Measurements from ENCODE around the gene THRB.
"Not testable (repeated sequence)": the region's sequence is repeated elsewhere in the genome, so short reads cannot be mapped to it uniquely, and the experiment has no call there.

THRB gene

DNA sequence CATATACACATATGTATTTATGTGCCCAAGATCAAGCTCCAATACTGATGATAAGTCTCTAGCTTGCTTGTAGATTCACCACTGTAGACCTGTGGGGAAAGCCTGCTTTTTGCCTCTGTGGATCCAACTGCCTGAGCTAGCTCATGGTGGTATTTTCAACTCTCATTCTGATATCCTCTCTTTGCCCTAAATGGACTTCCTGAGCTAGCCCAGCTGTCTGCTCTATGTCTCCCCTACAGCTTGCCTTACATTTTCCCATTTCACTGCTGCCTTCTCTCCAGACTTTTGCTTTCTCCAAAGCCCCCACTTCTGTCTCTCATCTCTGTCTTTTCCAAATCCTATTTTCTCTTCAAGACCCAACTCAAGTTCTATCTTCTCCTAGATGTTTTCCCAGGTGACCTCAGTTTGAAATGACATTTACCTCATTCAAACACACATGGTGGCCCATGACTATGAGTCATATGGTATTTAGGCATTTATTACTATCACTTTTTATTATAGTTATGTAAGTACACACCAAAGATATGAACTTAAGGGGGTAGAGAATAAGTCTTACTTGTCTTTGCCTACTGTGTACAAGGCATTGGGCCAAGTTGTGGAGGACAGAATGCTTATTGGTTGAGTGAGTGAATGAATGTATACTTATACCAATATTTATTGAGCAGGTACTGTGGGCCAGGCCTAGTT is 357.9 kb downstream of the THRB start:
- DNase-seq: no peak

DNA sequence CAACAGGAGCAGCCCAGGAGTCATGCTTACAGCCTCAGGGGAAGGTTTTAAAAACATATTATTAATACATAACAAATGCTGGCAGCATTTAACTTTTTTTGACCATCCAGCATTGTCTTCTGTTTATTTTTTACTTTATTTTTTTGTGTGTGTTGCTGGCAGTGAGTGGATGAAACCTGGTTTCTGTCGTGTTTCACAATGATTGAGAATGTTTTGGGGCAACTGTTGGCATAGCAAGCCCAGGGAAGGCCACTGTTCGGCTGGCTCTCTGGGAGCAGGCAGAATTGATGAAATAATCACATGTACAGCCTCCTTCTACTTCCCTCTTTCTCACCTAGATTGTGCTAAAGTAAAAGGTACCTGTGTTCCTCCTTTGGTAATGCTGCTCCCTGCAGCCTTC is 359.4 kb downstream of the THRB start:
- no peak for DNase-seq

DNA sequence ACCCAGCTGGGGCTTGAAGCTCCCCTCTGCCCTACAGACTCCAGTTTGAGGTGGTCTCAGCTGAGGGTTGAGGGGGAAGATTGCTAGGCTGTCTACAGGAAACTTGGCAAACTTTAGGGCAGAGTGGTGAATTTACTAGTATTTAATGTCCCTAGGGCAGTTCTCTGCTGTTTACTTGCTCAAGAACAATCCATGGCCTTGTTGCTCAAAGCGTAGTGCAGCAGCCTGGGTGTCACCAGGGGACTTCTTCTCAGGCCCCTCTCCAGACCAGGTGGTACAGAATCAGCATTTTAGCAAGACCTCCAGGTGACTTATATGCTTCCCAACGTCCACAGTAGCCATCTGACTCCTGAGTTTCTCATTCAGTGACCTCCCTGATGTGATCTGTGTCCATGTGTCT is 360.7 kb downstream of the THRB start:
- DNase-seq: no peak

- DNase-seq: no peak
Measured at GRCh38 chr3:24133436-24133835, 361.2 kb downstream of the THRB start.

- DNase-seq: no peak
Measured at GRCh38 chr3:24129549-24129948, 365.1 kb downstream of the THRB start.

- DNase-seq: no peak
Measured at GRCh38 chr3:24128199-24129005, 366.2 kb downstream of the THRB start.

DNA sequence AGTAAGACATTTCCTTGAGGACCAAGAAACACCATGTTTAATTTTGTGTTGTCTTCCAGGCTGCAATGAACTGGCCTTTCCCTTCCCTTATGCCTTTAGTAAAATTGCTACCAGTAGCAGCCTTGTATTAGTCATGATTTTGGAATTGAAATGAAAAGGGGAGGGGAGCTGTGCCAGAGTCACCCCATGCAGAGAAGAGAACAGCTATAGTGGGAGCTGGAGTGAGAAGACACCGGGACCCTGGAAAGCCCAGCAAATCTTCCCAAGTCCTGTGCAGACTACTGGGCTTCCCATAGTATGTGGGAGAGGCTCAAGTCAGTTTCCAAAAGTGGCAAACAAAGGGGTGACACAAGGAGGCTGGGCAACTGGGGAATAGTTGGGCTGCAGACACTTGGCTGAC is 371.1 kb downstream of the THRB start:
- no peak for DNase-seq

- DNase-seq: no peak
Measured at GRCh38 chr3:24120434-24120833, 374.2 kb downstream of the THRB start.

- no peak for DNase-seq
Measured at GRCh38 chr3:24119321-24119751, 375.3 kb downstream of the THRB start.

GRCh38 chr3:24117508-24117907 is 377.1 kb downstream of the THRB start:
- DNase-seq: no peak

DNA sequence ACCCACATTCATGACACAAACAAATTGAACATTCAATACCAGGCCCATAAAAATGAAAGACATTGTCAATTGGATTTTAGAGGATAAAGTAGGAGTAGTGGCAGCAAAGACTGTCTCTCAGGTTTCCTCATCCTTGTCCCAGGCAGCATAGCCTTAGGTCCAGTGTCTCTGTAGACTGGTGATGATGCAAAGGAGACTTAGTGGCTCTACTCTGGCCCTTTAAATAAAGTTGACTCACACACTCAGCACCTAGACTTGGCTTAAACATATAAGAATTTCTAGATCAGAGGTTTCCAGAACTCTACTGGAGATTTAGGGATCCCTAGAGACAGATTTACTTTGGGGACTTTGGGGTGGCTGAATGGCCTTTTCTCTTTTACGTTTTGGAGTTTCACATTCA is 382.9 kb downstream of the THRB start:
- DNase-seq: no peak

DNA sequence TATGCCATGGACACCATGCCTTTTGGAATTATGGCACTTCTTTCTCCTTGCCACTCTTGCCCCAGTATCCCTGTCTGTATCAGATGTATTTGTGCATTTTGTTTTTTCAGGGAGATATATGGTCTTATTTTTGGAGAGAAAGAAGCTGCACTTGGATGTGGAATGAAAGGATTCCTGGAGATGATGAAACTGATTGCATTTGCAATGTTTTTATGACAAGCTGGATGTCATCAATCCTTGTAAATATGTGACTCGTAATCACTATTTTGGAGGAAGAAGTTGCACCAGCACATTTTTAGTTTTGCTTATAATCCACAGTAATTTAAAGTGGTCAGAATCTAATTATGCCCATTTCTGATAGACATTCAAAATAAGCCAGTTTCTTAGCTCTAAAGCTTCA is 384.6 kb downstream of the THRB start:
- no peak for DNase-seq

DNA sequence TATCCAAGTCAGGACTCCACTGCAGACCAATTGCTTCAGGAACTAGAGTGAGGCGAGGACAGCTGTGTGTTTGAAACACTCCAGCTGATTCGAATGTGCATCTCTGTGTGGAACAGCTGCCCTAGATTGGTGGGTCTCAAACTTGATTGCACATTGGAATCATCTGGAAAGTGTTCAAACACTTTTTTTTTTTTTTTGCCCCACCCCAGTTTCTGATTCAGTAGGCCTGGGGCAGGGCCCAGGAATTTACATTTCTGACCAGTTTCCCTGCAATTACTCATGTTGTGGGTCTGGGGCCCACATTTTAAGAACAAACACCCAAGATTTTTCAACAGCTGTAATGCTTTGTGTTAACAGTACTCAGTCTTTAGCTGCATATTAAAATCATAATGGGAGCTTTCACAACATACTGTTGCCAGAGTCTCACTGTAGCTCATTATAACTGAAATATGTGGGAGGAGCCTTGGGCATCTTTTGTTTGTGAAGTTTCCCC is 392.9 kb downstream of the THRB start:
- no peak for DNase-seq

GRCh38 chr3:24100696-24101402 is 393.8 kb downstream of the THRB start:
- DNase-seq: no peak

GRCh38 chr3:24096695-24097290 is 397.9 kb downstream of the THRB start:
- no peak for DNase-seq

DNA sequence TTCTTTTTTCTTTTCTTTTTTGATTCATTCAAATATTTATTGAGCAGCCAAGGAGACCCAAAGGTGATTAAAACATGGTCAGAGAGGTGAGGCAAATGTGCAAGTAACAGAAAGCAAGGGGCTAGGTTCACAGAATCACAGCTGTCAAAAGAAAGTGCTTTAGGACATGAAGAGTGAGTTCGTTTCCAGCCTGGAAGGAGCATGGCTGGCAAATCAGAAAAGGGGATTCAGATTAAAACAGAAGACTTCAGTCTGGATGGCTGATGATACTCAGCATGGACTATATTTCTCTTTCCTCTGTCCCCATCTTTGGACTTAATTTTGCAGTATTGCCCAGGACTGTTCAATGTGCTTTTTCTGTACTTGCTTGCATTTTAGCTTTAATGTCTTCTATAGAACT is 398.4 kb downstream of the THRB start:
- no peak for DNase-seq

DNA sequence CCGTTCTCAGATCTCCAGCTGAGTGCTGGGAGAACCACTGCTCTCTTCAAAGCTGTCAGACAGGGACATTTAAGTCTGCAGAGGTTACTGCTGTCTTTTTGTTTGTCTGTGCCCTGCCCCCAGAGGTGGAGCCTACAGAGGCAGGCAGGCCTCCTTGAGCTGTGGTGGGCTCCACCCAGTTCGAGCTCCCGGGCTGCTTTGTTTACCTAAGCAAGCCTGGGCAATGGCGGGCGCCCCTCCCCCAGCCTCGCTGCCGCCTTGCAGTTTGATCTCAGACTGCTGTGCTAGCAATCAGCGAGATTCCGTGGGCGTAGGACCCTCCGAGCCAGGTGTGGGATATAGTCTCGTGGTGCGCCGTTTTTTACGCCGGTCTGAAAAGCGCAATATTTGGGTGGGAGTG is 399.8 kb downstream of the THRB start:
- DNase-seq: not testable (repeated sequence)

DNA sequence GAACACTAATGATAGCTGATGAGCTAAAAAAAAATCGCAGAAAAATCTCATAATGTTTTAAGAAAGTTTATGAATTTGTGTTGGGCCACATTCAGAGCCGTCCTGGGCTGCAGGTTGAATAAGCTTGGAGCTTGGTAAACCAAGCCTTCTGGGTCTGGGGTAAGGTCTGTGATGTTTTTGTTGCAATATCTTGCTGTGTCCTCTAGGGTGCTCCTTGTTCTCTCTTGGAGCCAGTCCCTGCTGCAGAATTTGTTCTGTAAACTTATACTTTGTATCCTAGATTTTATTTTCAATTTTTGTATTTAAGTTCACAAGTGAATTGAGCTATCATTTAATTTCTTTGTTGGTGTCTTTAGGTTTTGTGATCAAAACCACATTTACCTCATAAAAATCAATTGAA is 405.9 kb downstream of the THRB start:
- no peak for DNase-seq

GRCh38 chr3:24087469-24087868 is 407.2 kb downstream of the THRB start:
- DNase-seq: no peak

- DNase-seq: no peak
Measured at GRCh38 chr3:24086617-24087404, 407.8 kb downstream of the THRB start.

DNA sequence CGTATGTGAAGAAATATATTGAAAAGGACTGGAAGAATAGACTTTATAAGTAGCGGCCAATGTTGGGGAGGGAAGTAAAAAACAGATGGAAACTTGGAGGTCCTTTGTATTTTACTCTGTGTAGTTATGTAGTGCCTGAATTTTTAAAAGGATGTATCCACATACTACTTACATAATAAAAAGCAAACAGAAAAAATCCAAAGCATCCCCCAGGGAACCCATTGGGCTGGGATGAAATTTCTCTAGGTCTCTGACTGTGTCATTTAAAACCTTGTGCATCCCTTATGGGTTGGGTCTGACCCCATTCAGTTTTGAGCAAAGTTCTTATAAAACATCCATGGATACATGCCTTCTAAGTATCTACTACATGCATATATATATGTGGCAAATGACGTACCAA is 408.4 kb downstream of the THRB start:
- no peak for DNase-seq

- DNase-seq: no peak
Measured at GRCh38 chr3:24072193-24072592, 422.5 kb downstream of the THRB start.

All from effector CD8-positive, alpha-beta T cell (primary cell).